Naive B cell (primary cell): ENCODE results near the gene MANF. TPM values are rescaled to one million over a fixed set of nuclear protein-coding genes. Genes with fewer than 3 reads are reported as not detected.
"Not testable (repeated sequence)": the region's sequence is repeated elsewhere in the genome, so short reads cannot be mapped to it uniquely, and the experiment has no call there.

Source experiments
- ATAC-seq, 2 donors: fragments of 150-1000 bp; cut with Tn5 transposase; 2 replicates each; pipeline ENCODE4 v1.10.0; 2021; ENCODE audit warnings: low read depth in 2 of 2, mild to moderate bottlenecking in 2 of 2, moderate library complexity in 2 of 2
- DNase-seq: peaks from one replicate; pipeline ENCODE4 v3.0.0; 2022
- H3K27ac Mint-ChIP-seq, 6 donors: one replicate each; pipeline ENCODE4 v1.8.0; 2020 to 2022; ENCODE audit warnings: mild to moderate bottlenecking in 6 of 6, mixed read lengths in 6 of 6, moderate library complexity in 5 of 6, inconsistent platforms in 2 of 6
- H3K27me3 Mint-ChIP-seq, 3 donors: one replicate each; pipeline ENCODE4 v1.8.0; 2021 to 2022; ENCODE audit warnings: mixed read lengths in 3 of 3, mild to moderate bottlenecking in 1 of 3
- H3K36me3 Mint-ChIP-seq, 2 donors: one replicate each; pipeline ENCODE4 v1.8.0; 2020 to 2022; ENCODE audit warnings: mixed read lengths in 2 of 2, inconsistent platforms in 1 of 2, mild to moderate bottlenecking in 1 of 2
- H3K4me1 Mint-ChIP-seq, 3 donors: one replicate each; pipeline ENCODE4 v1.8.0; 2020 to 2022; ENCODE audit warnings: mixed read lengths in 3 of 3, inconsistent platforms in 1 of 3, mild to moderate bottlenecking in 1 of 3, moderate library complexity in 1 of 3
- H3K4me3 Mint-ChIP-seq, 8 donors: one replicate each; pipeline ENCODE4 v1.8.0; 2020 to 2022; ENCODE audit warnings: mild to moderate bottlenecking in 8 of 8, mixed read lengths in 8 of 8, moderate library complexity in 8 of 8, inconsistent platforms in 2 of 8
- H3K9me3 Mint-ChIP-seq, 7 donors: one replicate each; pipeline ENCODE4 v1.8.0; 2020 to 2022; ENCODE audit warnings: mixed read lengths in 7 of 7, mild to moderate bottlenecking in 5 of 7, inconsistent platforms in 2 of 7, moderate library complexity in 1 of 7
- polyA plus RNA-seq, 6 donors: library from polyadenylated mRNA; unstranded; fragments of 300-500 nt; fragmentation: Illumina TruSeq; gene quantifications; one replicate each; pipeline ENCODE4 v1.2.3, GENCODE V29; 2021; ENCODE audit warnings: low read depth in 6 of 6

The MANF gene
- polyA plus RNA-seq, 6 donors from 2014 or later = 16.5 to 37.3 (median 29.3) TPM

GRCh38 chr3:51378726-51379125 lies 6.4 kb upstream of the MANF start:
- ATAC-seq (no peak), DNase-seq (no peak)
- no peak overlapping the region for H3K4me3 Mint-ChIP-seq
- H3K4me1 Mint-ChIP-seq = peaks cover 4 to 9% (median 8%) of the 10 kb centered on the region in 3 donors
- H3K27me3 Mint-ChIP-seq = peaks cover 19 to 50% (median 36%) of the 10 kb centered on the region in 3 donors
- H3K36me3 Mint-ChIP-seq = no peaks in the 10 kb centered on the region
- H3K27ac Mint-ChIP-seq = no peak overlapping the region
- no peaks in the 10 kb centered on the region for H3K9me3 Mint-ChIP-seq

- no peaks in the 10 kb centered on the region for H3K9me3 Mint-ChIP-seq
- ATAC-seq (no peak), DNase-seq (no peak)
- peak overlapping the region in 1 of 6 donors; percentile 28 for H3K27ac Mint-ChIP-seq
- H3K4me1 Mint-ChIP-seq = peaks cover 9 to 15% (median 13%) of the 10 kb centered on the region in 3 donors
- no peak overlapping the region for H3K4me3 Mint-ChIP-seq
- peaks cover 16 to 44% (median 30%) of the 10 kb centered on the region in 3 donors for H3K27me3 Mint-ChIP-seq
- no peaks in the 10 kb centered on the region for H3K36me3 Mint-ChIP-seq
Measured at GRCh38 chr3:51379301-51379700, 5.8 kb upstream of the MANF start.

GRCh38 chr3:51379746-51380455 lies 5.2 kb upstream of the MANF start:
- Mint-ChIP-seq H3K36me3 (no peaks in the 10 kb centered on the region), H3K4me3 (no peak overlapping the region), H3K4me1 (peaks cover 14 to 21% (median 15%) of the 10 kb centered on the region in 3 donors), H3K27me3 (peaks cover 14 to 38% (median 28%) of the 10 kb centered on the region in 3 donors), H3K27ac (peak overlapping the region in 1 of 6 donors; percentile 20), H3K9me3 (no peaks in the 10 kb centered on the region)
- DNase-seq = no peak
- ATAC-seq = no peak

GRCh38 chr3:51380601-51381332 lies 4.3 kb upstream of the MANF start:
- Mint-ChIP-seq H3K4me3 (peak overlapping the region in 2 of 8 donors; percentile 3 to 9), H3K36me3 (no peaks in the 10 kb centered on the region), H3K27ac (no peak overlapping the region), H3K27me3 (peaks cover 14 to 30% (median 28%) of the 10 kb centered on the region in 3 donors), H3K4me1 (peaks cover 20 to 29% (median 22%) of the 10 kb centered on the region in 3 donors), H3K9me3 (no peaks in the 10 kb centered on the region)
- ATAC-seq (no peak), DNase-seq (no peak)

GRCh38 chr3:51381333-51381705 lies 3.8 kb upstream of the MANF start:
- Mint-ChIP-seq H3K9me3 (no peaks in the 10 kb centered on the region), H3K27me3 (peaks cover 14 to 27% (median 25%) of the 10 kb centered on the region in 3 donors), H3K27ac (no peak overlapping the region), H3K4me3 (peak overlapping the region in 1 of 8 donors; percentile 9), H3K4me1 (peaks cover 25 to 35% (median 27%) of the 10 kb centered on the region in 3 donors), H3K36me3 (no peaks in the 10 kb centered on the region)
- no peak for DNase-seq
- ATAC-seq = no peak

- no peak for DNase-seq
- H3K36me3 Mint-ChIP-seq = no peaks in the 10 kb centered on the region
- H3K27me3 Mint-ChIP-seq = peaks cover 13 to 19% (median 16%) of the 10 kb centered on the region in 3 donors
- ATAC-seq = no peak
- peak overlapping the region in 3 of 8 donors; percentile 29 to 91 (median 61) for H3K4me3 Mint-ChIP-seq
- H3K9me3 Mint-ChIP-seq = no peaks in the 10 kb centered on the region
- peak overlapping the region in 1 of 6 donors; percentile 19 for H3K27ac Mint-ChIP-seq
- H3K4me1 Mint-ChIP-seq = peaks cover 29 to 40% (median 36%) of the 10 kb centered on the region in 3 donors
Measured at GRCh38 chr3:51382076-51382745, 2.9 kb upstream of the MANF start.

GRCh38 chr3:51382947-51383578 lies 2.0 kb upstream of the MANF start:
- Mint-ChIP-seq H3K4me3 (peak overlapping the region in 7 of 8 donors; percentile 47 to 99 (median 91)), H3K27ac (peak overlapping the region in 3 of 6 donors; percentile 27 to 69 (median 62)), H3K27me3 (peaks cover 5 to 11% (median 9%) of the 10 kb centered on the region in 3 donors), H3K36me3 (peaks cover 0 to 7% of the 10 kb centered on the region in 2 donors), H3K4me1 (peaks cover 34 to 49% (median 44%) of the 10 kb centered on the region in 3 donors), H3K9me3 (no peaks in the 10 kb centered on the region)
- no peak for ATAC-seq
- DNase-seq = no peak

- no peak for DNase-seq
- peak overlapping the region; percentile 86 to 100 (median 98) for H3K4me3 Mint-ChIP-seq
- ATAC-seq = peak in 1 of 2 donors; percentile 6
- peaks cover 35 to 51% (median 46%) of the 10 kb centered on the region in 3 donors for H3K4me1 Mint-ChIP-seq
- H3K36me3 Mint-ChIP-seq = peaks cover 0 to 7% of the 10 kb centered on the region in 2 donors
- H3K9me3 Mint-ChIP-seq = no peaks in the 10 kb centered on the region
- peaks cover 1 to 5% (median 3%) of the 10 kb centered on the region in 3 donors for H3K27me3 Mint-ChIP-seq
- peak overlapping the region; percentile 97 to 99 (median 98) for H3K27ac Mint-ChIP-seq
Measured at GRCh38 chr3:51384055-51384725, 901 bp upstream of the MANF start.

- Mint-ChIP-seq H3K27ac (peak overlapping the region; percentile 95 to 99 (median 98)), H3K9me3 (no peaks in the 10 kb centered on the region), H3K4me1 (peaks cover 43 to 66% (median 52%) of the 10 kb centered on the region in 3 donors), H3K27me3 (no peaks in the 10 kb centered on the region), H3K4me3 (peak overlapping the region; percentile 86 to 100 (median 96)), H3K36me3 (peaks cover 0 to 7% of the 10 kb centered on the region in 2 donors)
- no peak for DNase-seq
- no peak for ATAC-seq
Measured at GRCh38 chr3:51385621-51386091, 565 bp downstream of the MANF start.

GRCh38 chr3:51386159-51386851 lies 1.2 kb downstream of the MANF start:
- H3K36me3 Mint-ChIP-seq = peaks cover 0 to 7% of the 10 kb centered on the region in 2 donors
- no peak for DNase-seq
- no peaks in the 10 kb centered on the region for H3K9me3 Mint-ChIP-seq
- no peak for ATAC-seq
- no peaks in the 10 kb centered on the region for H3K27me3 Mint-ChIP-seq
- peaks cover 46 to 68% (median 54%) of the 10 kb centered on the region in 3 donors for H3K4me1 Mint-ChIP-seq
- H3K4me3 Mint-ChIP-seq = peak overlapping the region; percentile 86 to 100 (median 96)
- peak overlapping the region; percentile 5 to 99 (median 98) for H3K27ac Mint-ChIP-seq

GRCh38 chr3:51386852-51387229 lies 1.8 kb downstream of the MANF start:
- peak overlapping the region in 3 of 6 donors; percentile 82 to 99 (median 98) for H3K27ac Mint-ChIP-seq

GRCh38 chr3:51387281-51387680 lies 2.2 kb downstream of the MANF start:
- Mint-ChIP-seq H3K4me1 (peaks cover 46 to 71% (median 54%) of the 10 kb centered on the region in 3 donors), H3K27ac (peak overlapping the region in 1 of 6 donors; percentile 82), H3K4me3 (peak overlapping the region in 2 of 8 donors; percentile 91 to 99)
- not testable (repeated sequence) for H3K9me3 Mint-ChIP-seq, H3K27me3 Mint-ChIP-seq, ATAC-seq, DNase-seq, H3K36me3 Mint-ChIP-seq

More at GRCh38 chr3:51386852-51387229, 1.8 kb downstream of the MANF start:
- H3K36me3 Mint-ChIP-seq = peaks cover 0 to 7% of the 10 kb centered on the region in 2 donors
- ATAC-seq (no peak), DNase-seq (no peak)
- H3K9me3 Mint-ChIP-seq = no peaks in the 10 kb centered on the region
- H3K4me1 Mint-ChIP-seq = peaks cover 46 to 71% (median 54%) of the 10 kb centered on the region in 3 donors
- H3K4me3 Mint-ChIP-seq = peak overlapping the region in 7 of 8 donors; percentile 12 to 99 (median 95)
- no peaks in the 10 kb centered on the region for H3K27me3 Mint-ChIP-seq
